Hypothalamus (tissue), 51 donors: Measurements from ENCODE around the gene ITGB1BP2.
"Not testable (repeated sequence)": the region's sequence is repeated elsewhere in the genome, so short reads cannot be mapped to it uniquely, and the experiment has no call there.

Experiments
- DNase-seq, 51 donors: peaks; one replicate each; lab custom pipeline; 2025; lab: John Stamatoyannopoulos, UW

The ITGB1BP2 gene

GRCh38 chrX:71300495-71300894, 1.1 kb upstream of the ITGB1BP2 start:
- not testable (repeated sequence) for DNase-seq

- no peak for DNase-seq
These were observed 1.1 kb downstream of the ITGB1BP2 start for GRCh38 chrX:71302461-71303213.

DNA sequence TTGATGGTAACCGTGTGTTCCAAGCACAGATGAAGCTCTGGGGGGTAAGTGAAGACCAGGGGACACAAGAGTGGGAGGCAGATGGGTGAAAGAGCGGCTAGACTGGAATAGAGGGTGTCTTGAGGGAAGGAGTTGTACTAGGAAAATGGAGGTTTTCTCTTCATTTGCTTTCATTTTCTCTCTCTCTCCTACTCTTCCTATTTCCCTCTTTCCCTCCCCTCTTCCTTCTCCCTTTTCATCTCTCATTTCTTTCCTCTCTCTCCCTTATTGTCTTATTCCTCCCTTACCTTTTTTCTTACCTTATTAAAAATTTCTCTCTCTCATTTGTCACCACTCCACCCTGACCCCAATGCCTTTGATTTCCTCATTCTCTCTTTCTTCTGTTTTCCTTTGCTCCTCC, 3.0 kb downstream of the ITGB1BP2 start:
- DNase-seq = no peak

- DNase-seq = no peak
These were observed 14.4 kb downstream of the ITGB1BP2 start for GRCh38 chrX:71315917-71316316.

- DNase-seq = not testable (repeated sequence)
These were observed 15.4 kb downstream of the ITGB1BP2 start for GRCh38 chrX:71316959-71317358.

GRCh38 chrX:71320126-71320525, 18.6 kb downstream of the ITGB1BP2 start:
- no peak for DNase-seq

- DNase-seq = no peak
These were observed 20.2 kb downstream of the ITGB1BP2 start for GRCh38 chrX:71321731-71322130.

- DNase-seq = not testable (repeated sequence)
These were observed 22.9 kb downstream of the ITGB1BP2 start for GRCh38 chrX:71324452-71324851.

DNA sequence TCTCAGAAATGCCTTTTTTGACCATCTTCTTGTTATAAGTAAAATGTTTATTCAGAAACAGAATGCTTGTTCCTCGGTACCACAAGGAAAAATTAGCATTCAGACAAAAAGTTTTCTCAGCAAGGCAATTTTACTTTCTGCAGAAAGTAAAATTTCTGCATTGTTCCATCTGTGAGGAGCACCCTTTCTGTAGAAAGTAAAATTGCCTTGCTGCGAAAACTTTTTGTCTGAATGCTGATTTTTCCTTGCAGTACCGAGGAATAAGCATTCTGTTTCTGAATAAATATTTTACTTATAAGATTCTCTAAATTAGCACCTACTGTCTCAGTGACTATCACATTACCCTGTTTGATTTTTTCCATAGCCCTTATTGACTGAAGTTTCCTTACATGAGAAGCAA, 24.8 kb downstream of the ITGB1BP2 start:
- no peak for DNase-seq

DNA sequence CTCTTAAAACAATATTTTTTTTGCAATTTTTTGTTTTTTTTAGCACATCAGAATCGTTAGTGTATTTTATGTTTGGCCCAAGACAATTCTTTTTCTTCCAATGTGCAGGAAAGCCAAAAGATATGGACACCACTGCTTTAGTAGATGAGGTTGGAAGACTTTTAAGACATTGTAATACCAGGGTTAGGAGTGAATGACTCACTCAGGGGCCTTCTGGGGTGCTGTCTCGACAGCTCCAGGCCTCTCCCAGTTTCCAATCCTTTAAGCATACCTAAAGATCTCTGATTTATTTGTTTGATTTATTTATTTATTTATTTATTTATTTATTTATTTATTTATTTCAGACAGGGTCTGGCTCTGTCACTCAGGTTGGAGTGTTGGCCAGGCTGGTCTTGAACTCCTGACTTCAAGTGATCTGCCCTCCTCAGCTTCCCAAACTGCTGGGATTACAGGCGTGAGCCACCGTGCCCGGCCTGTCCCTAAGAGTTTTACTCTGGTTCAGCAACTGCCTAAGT, 47.7 kb downstream of the ITGB1BP2 start:
- not testable (repeated sequence) for DNase-seq

DNA sequence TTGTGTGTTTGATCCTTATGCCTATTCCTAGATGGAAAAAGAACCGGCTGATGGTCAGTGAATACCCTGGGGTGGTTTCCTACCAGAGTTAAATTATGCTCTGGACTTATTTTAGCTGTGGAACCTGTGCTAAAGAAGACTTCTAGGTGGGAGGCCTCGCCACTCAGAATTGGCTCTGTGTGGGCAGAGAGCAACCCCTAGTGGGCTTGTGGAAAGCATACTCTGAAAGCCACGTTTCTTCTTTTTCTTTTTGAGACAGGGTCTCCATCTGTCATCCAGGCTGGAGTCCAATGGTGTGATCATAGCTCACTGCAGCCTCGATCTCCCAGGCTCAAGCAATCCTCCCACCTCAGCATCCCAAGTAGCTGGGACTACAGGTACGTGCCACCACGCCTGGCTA, 48.3 kb downstream of the ITGB1BP2 start:
- DNase-seq = not testable (repeated sequence)

- not testable (repeated sequence) for DNase-seq
These were observed 50.9 kb downstream of the ITGB1BP2 start for GRCh38 chrX:71352439-71352838.
